ENCODE data around the gene BGN. TPM values are rescaled to one million over a fixed set of nuclear protein-coding genes. Genes with fewer than 3 reads are reported as not detected.
A peak's percentile ranks its signal among the peaks of the same experiment; 100 is the strongest.

Gene BGN
- 175 TPM for total RNA-seq
- long read RNA-seq, transcript BGN-201 (8 exons, 2,402 nt), result major isoform, 52 of 111 reads
- long read RNA-seq, partial matches to known transcripts, result 58 of 111 reads
- long read RNA-seq, other reads (novel, unspliced or antisense), result 1 of 111 reads

- no peak for DNase-seq (ENCODE audit: low spot score)
- intact Hi-C loops (cut with DNase I), result loop anchor here (2.0 kb wide), 1 partner anchor 18 kb away; no protein-coding TSS in a partner anchor
Observed at GRCh38 chrX:153494541-153495361, at the start of gene BGN. TSS of gene BGN (plus strand) at chrX:153494980. CDS start at chrX:153504632, 9,652 bp downstream.

- DNase-seq (ENCODE audit: low spot score), result peak; percentile 58
- intact Hi-C loops (cut with DNase I), result no loop called here
Observed at GRCh38 chrX:153445106-153445855, 49.5 kb upstream of the BGN start.

GRCh38 chrX:153445856-153446635 lies 48.7 kb upstream of the BGN start, which contains the start of gene TREX2:
TSS of gene TREX2 (minus strand) at chrX:153446056. CDS start at chrX:153445430, 626 bp downstream.
- DNase-seq (ENCODE audit: low spot score), result peak; percentile 55
- intact Hi-C loops (cut with DNase I), result no loop called here

GRCh38 chrX:153446636-153446936 lies 48.2 kb upstream of the BGN start:
- intact Hi-C loops (cut with DNase I), result no loop called here
- peak; percentile 54 for DNase-seq (ENCODE audit: low spot score)

- intact Hi-C loops (cut with DNase I), result no loop called here
- DNase-seq (ENCODE audit: low spot score), result peak; percentile 73
Observed at GRCh38 chrX:153446950-153447580, 47.7 kb upstream of the BGN start.

- no peak for DNase-seq (ENCODE audit: low spot score)
- intact Hi-C loops (cut with DNase I), result no loop called here
Observed at GRCh38 chrX:153447581-153447960, 47.2 kb upstream of the BGN start.

GRCh38 chrX:153448556-153449367 lies 46.0 kb upstream of the BGN start:
- intact Hi-C loops (cut with DNase I), result no loop called here
- DNase-seq (ENCODE audit: low spot score), result peak; percentile 68

GRCh38 chrX:153449368-153450113 lies 45.2 kb upstream of the BGN start:
- intact Hi-C loops (cut with DNase I), result no loop called here
- DNase-seq (ENCODE audit: low spot score), result peak; percentile 70

GRCh38 chrX:153450114-153450948 lies 44.4 kb upstream of the BGN start:
- peak; percentile 59 for DNase-seq (ENCODE audit: low spot score)
- intact Hi-C loops (cut with DNase I), result no loop called here

- intact Hi-C loops (cut with DNase I), result no loop called here
- peak; percentile 33 for DNase-seq (ENCODE audit: low spot score)
Observed at GRCh38 chrX:153450949-153451277, 43.9 kb upstream of the BGN start.

GRCh38 chrX:153454901-153455550 lies 39.8 kb upstream of the BGN start:
- no peak for DNase-seq (ENCODE audit: low spot score)
- intact Hi-C loops (cut with DNase I), result no loop called here

- intact Hi-C loops (cut with DNase I), result no loop called here
- DNase-seq (ENCODE audit: low spot score), result no peak
Observed at GRCh38 chrX:153455571-153455970, 39.2 kb upstream of the BGN start.

GRCh38 chrX:153456161-153456560 lies 38.6 kb upstream of the BGN start:
- intact Hi-C loops (cut with DNase I), result no loop called here
- DNase-seq (ENCODE audit: low spot score), result no peak

GRCh38 chrX:153456704-153457103 lies 38.1 kb upstream of the BGN start:
- DNase-seq (ENCODE audit: low spot score), result no peak
- intact Hi-C loops (cut with DNase I), result no loop called here

GRCh38 chrX:153457136-153457825 lies 37.5 kb upstream of the BGN start:
- DNase-seq (ENCODE audit: low spot score), result no peak
- intact Hi-C loops (cut with DNase I), result no loop called here

- DNase-seq (ENCODE audit: low spot score), result no peak
- intact Hi-C loops (cut with DNase I), result no loop called here
Observed at GRCh38 chrX:153457827-153458466, 36.8 kb upstream of the BGN start.
